Pancreas (tissue), 10 donors: ENCODE results near the gene GJB2. TPM values are rescaled to one million over a fixed set of nuclear protein-coding genes. Genes with fewer than 3 reads are reported as not detected.

ENCODE experiments used
- ATAC-seq, 4 donors: fragments of 200-7000 bp; cut with Tn5 transposase; one replicate each; pipeline versions ENCODE4 v1.8.0 to v1.9.1; 2020; ENCODE audit warnings: mild to moderate bottlenecking in 4 of 4, moderate library complexity in 4 of 4
- DNase-seq, 6 donors: peaks; one replicate each; pipeline ENCODE4 v3.0.0-alpha.2; 2020
- FAIRE-seq: peaks from 2 replicates; lab custom pipeline; 2012; peaks lifted over from hg19 to GRCh38; lab: Jason Lieb, UNC
- H3K27ac ChIP-seq, 4 donors: fragments of 200-600 bp; sonication (generic); 1 replicate in 3 of 4; 2 replicates in 1 of 4; pipeline versions ENCODE4 v1.5.0 to v1.8.0; 2020
- H3K27me3 ChIP-seq, 4 donors: fragments of 200-600 bp; one replicate each; pipeline ENCODE4 v1.8.0; 2021
- H3K36me3 ChIP-seq, 3 donors: fragments of 200-600 bp; sonication (generic) in 1 of 3; one replicate each; pipeline versions ENCODE4 v1.5.0 to v1.8.0; 2020 to 2021
- H3K4me1 ChIP-seq, 3 donors: fragments of 200-600 bp; one replicate each; pipeline ENCODE4 v1.8.0; 2021
- H3K4me3 ChIP-seq, 4 donors: fragments of 200-600 bp; sonication (generic) in 2 of 4; one replicate each; pipeline versions ENCODE4 v1.5.0 to v1.8.0; 2020 to 2021
- H3K9me3 ChIP-seq, 4 donors: fragments of 200-600 bp; one replicate each; pipeline ENCODE4 v1.8.0; 2021
- CTCF ChIP-seq, 4 donors: fragments of 200-600 bp; sonication (generic) in 3 of 4; IDR thresholded peaks; one replicate each; pipeline versions ENCODE4 v1.5.0 to v1.8.0; 2021; ENCODE audit warnings: antibody characterized with exemption in 4 of 4
- WGBS, 2 donors: extraction: QIAGEN DNeasy Blood & Tissue Kit; methylation state at CpG; one replicate each; pipeline ENCODE4 v1.1.7; 2013; 5-methylcytosine and 5-hydroxymethylcytosine counted together
- intact Hi-C, 3 donors: fragments of 100-400 bp; cut with DNase I; formaldehyde crosslinking; loops; one replicate each; pipeline versions ENCODE4 v1.11.1 to v1.14.2; 2022
- polyA plus RNA-seq, 2 donors: library from polyadenylated mRNA; stranded (reverse); fragments of 200-250 nt; gene quantifications; one replicate each; pipeline ENCODE4 v1.2.3, GENCODE V29; 2013
- total RNA-seq, 6 donors: library from RNA; stranded (reverse); fragmentation: NEBNext Ultra II Directional in 4 of 6; extraction: Animal tissue kit (Norgen Biotek cat#: 25700) in 4 of 6; gene quantifications; one replicate each; pipeline versions ENCODE4 v1.2.1 to v1.2.4, GENCODE V29; 2021 to 2023
- donor health status: healthy with polysubstance abuse.
- donor health status: DM: no; HTN: no; CAD: no; lungs with moderate emphysema.
- donor health status: DM: no; HTN: no; CAD: no.
- donor health status: control.
- donor health status: control.
- donor health status: Bipolar disorder and iron deficiency.
- donor health status: DM: yes; HTN: yes; CAD: no.
- donor health status: DM: no; HTN: no; CAD: no.
- donor health status: DM: no; HTN: no; CAD: no.
- donor health status: DM: yes; HTN: yes; CAD: no.

Gene GJB2
- total and polyA plus RNA-seq, 8 donors, result 0.51 to 4.5 (median 0.72) TPM

DNA sequence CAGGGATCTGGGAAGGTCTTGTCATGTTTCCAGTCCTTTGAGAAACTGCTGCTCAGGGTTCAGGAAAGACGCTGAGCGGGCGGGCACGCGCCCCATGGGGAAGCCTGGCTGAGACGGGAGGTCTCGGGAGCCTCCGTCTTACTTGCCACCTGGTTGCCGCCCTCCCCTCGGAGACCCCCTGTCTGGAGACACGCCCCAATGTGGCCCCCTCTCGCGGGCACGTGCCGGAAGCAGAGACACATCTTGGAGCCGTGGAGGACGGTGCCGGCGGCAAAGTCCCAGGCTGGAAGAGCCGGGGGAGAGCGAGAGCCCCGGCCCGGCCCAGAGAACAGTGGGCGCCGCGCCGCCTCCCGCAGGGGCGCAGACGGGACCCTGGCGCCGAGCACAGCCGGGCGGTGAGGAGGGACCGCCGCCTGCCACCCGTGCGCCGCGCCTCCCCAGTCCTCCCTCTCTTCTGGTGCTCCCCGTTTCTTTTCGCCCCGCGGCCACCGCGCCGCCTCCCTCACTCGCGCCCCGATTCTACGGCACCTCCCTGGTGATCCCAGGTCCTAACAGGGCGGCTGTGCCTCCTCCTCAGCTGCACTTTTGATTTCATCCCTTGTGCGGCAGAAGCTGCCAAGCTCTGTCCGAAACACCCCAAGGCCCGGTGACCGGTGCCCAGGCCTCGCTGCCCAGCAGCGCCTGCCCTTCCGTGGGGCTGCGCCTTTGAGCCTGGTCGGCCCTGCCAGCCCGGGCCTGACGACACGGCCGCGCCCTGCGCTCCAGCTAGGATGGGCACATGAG, 15.5 kb downstream of the GJB2 start:
- DNase-seq (peak in 1 of 6 donors; percentile 67), ATAC-seq (no peak), FAIRE-seq (no peak)
- Histone ChIP-seq H3K27ac (no peak overlapping the region), H3K36me3 (no peaks in the 10 kb centered on the region), H3K4me1 (no peaks in the 10 kb centered on the region), H3K27me3 (peaks cover 0 to 7% (median 4%) of the 10 kb centered on the region in 4 donors), H3K4me3 (peak overlapping the region in 1 of 4 donors; percentile 24), H3K9me3 (no peaks in the 10 kb centered on the region)
- 31 to 39% methylated on average over 50 to 67 of the region's 67 CpGs for WGBS, 2 donors
- TF ChIP-seq CTCF (IDR thresholded peaks at IDR 0.05), result no peak
- intact Hi-C loops, result no loop called here

DNA sequence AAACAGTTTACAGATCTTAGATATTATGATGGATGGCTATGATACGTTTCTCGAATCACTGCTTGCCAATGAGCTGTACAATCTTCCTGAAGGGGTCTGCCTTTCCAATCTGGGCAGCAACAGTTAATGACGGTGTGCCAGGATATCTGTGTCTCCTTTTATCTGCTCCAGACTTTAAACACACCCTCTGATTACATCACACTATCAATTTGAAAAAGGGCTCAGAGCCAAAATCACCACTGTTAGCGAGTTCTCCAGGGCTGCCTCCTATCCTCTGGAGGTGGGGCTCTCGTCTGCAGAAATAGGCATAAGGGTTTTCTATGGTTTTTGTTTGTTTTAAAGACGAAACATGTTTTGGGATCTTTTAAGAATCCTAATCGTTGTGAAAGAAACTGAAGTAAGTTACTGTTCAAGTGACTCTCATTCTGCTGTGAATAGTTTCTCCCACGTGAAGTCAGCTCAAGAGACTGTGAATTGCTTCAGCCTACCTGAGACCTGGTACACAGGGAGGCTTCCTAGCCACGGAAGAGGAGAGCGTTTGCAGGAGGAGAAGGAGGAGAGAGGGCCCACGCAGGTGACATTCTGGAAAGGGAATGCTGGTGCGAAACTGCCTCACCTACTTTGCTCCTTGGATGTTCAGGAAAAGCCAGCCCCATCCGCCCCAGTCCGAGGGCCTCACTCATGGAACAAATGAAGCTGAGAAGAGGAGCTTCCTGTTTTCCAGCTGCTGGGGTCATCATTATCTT, 16.7 kb downstream of the GJB2 start:
- FAIRE-seq (no peak), DNase-seq (no peak), ATAC-seq (peak in 1 of 4 donors; percentile 18)
- Histone ChIP-seq H3K4me3 (no peak overlapping the region), H3K9me3 (no peaks in the 10 kb centered on the region), H3K4me1 (no peaks in the 10 kb centered on the region), H3K36me3 (no peaks in the 10 kb centered on the region), H3K27ac (no peak overlapping the region), H3K27me3 (peaks cover 0 to 7% (median 3%) of the 10 kb centered on the region in 4 donors)
- intact Hi-C loops, result no loop called here
- TF ChIP-seq CTCF (IDR thresholded peaks at IDR 0.05), result no peak
- 66 to 75% methylated on average over 14 of the region's 14 CpGs for WGBS, 2 donors

- no peak for ATAC-seq
- peak overlapping the region in 1 of 4 donors; percentile 11 for H3K4me3 ChIP-seq
- H3K4me1 ChIP-seq, result no peaks in the 10 kb centered on the region
- intact Hi-C loops, result no loop called here
- no peaks in the 10 kb centered on the region for H3K36me3 ChIP-seq
- WGBS, 2 donors, result 68 to 81% methylated on average over 3 of the region's 3 CpGs
- H3K9me3 ChIP-seq, result no peaks in the 10 kb centered on the region
- no peak for TF ChIP-seq CTCF (IDR thresholded peaks at IDR 0.05)
- DNase-seq, result no peak
- peaks cover 0 to 7% (median 3%) of the 10 kb centered on the region in 4 donors for H3K27me3 ChIP-seq
- H3K27ac ChIP-seq, result peak overlapping the region in 1 of 4 donors; percentile 39
- no peak for FAIRE-seq
Observed at GRCh38 chr13:20175406-20175794, 17.3 kb downstream of the GJB2 start.

DNA sequence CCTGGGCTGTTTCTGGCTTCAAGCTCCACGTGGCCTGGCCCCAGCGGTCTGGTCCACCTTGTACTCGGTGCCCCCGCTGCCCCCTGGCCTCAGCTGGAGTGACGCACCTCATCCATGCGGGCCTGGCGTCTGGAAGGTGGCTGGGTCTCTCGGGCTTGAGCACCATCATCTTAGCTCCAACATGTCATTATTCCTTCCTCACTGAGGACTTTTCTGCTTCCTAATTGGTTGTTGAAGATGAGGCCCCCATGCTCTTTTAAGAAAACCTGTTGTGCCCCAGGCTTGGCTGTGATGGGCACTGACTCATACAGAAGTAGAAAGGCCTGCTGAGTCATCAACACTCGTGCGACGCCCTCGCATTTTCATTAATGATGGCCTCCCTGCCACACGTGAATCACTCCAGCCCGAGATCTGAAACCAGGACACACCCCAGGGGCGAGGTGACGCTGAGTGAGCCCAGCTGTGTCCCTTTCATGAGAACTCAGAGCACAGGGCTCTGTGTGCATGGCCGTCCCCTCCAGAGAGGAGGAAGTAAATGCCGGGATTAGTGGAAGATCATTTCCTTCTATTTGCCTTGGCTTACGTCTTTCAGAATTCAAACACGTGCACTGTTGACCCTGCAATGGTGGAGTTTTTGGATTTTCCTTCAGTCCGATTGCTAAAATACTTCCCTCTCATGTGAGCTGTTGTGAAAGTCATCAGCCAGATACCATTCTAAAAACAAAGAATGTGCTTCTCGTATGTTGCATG, 17.9 kb downstream of the GJB2 start:
- no peak for FAIRE-seq
- peak; percentile 71 to 91 (median 88) for ATAC-seq
- Histone ChIP-seq H3K4me3 (peak overlapping the region in 1 of 4 donors; percentile 11), H3K36me3 (no peaks in the 10 kb centered on the region), H3K27ac (peak overlapping the region in 1 of 4 donors; percentile 39), H3K27me3 (peaks cover 0 to 7% (median 3%) of the 10 kb centered on the region in 4 donors), H3K4me1 (no peaks in the 10 kb centered on the region), H3K9me3 (no peaks in the 10 kb centered on the region)
- intact Hi-C loops, result no loop called here
- peak; percentile 36 to 65 (median 52) for DNase-seq
- WGBS, 2 donors, result 40 to 47% methylated on average over 22 of the region's 22 CpGs
- no peak for TF ChIP-seq CTCF (IDR thresholded peaks at IDR 0.05)
